GM23338 (cell line): ENCODE results near the gene DLGAP3. TPM values are rescaled to one million over a fixed set of nuclear protein-coding genes. Genes with fewer than 3 reads are reported as not detected.
"Not testable (repeated sequence)": the region's sequence is repeated elsewhere in the genome, so short reads cannot be mapped to it uniquely, and the experiment has no call there.

ENCODE experiments used
- ATAC-seq: fragments of 200-7000 bp; cut with Tn5 transposase; 3 replicates; pipeline ENCODE4 v1.9.1; 2020
- DNase-seq: peaks from one replicate; pipeline ENCODE4 v3.0.0-alpha.2; 2015; ENCODE audit warnings: low spot score
- H2AFZ ChIP-seq: fragments of 200-600 bp; sonication (generic); 2 replicates; pipeline ENCODE4 v1.8.0; 2016; ENCODE audit warnings: antibody characterized with exemption, mild to moderate bottlenecking, moderate library complexity
- H3F3A ChIP-seq: fragments of 200-600 bp; sonication (generic); replicated peaks from 2 replicates; pipeline ENCODE4 v1.8.0; 2017; ENCODE audit warnings: antibody characterized with exemption, mixed run types, low read depth
- H3K27ac ChIP-seq: fragments of 200-600 bp; sonication (generic); 2 replicates; pipeline ENCODE4 v1.6.1; 2016; ENCODE audit warnings: low read depth
- H3K27me3 ChIP-seq: fragments of 200-600 bp; sonication (generic); 2 replicates; pipeline ENCODE4 v1.8.0; 2016; ENCODE audit warnings: mild to moderate bottlenecking, mixed run types, moderate library complexity; ENCODE audit not compliant: insufficient read depth
- H3K36me3 ChIP-seq: fragments of 200-600 bp; sonication (generic); 2 replicates; pipeline ENCODE4 v1.8.0; 2016; ENCODE audit warnings: mild to moderate bottlenecking; ENCODE audit not compliant: insufficient read depth
- H3K4me1 ChIP-seq: fragments of 200-600 bp; sonication (generic); 2 replicates; pipeline ENCODE4 v1.8.0; 2016; ENCODE audit warnings: mild to moderate bottlenecking, moderate library complexity; ENCODE audit not compliant: insufficient read depth
- H3K4me2 ChIP-seq: fragments of 200-600 bp; sonication (generic); 2 replicates; pipeline ENCODE4 v1.7.1; 2017; ENCODE audit warnings: mixed run types
- H3K4me3 ChIP-seq: fragments of 200-600 bp; sonication (generic); 2 replicates; pipeline ENCODE4 v1.6.1; 2016; ENCODE audit warnings: mixed run types
- H3K79me2 ChIP-seq: fragments of 200-600 bp; sonication (generic); replicated peaks from 2 replicates; pipeline ENCODE4 v1.8.0; 2017; ENCODE audit warnings: mild to moderate bottlenecking; ENCODE audit not compliant: insufficient read depth
- H3K9me2 ChIP-seq: fragments of 200-600 bp; sonication (generic); 2 replicates; pipeline ENCODE4 v1.8.0; 2017; ENCODE audit not compliant: insufficient read depth
- H4K20me1 ChIP-seq: fragments of 200-600 bp; sonication (generic); replicated peaks from 2 replicates; pipeline ENCODE4 v1.8.0; 2017; ENCODE audit warnings: mild to moderate bottlenecking; ENCODE audit not compliant: insufficient read depth
- H3K27ac Mint-ChIP-seq: 2 replicates; pipeline ENCODE4 v1.8.0; 2020; ENCODE audit warnings: inconsistent platforms, mild to moderate bottlenecking, moderate library complexity, mixed read lengths
- H3K27me3 Mint-ChIP-seq: 3 replicates; pipeline ENCODE4 v1.8.0; 2022; ENCODE audit warnings: low read depth, mild to moderate bottlenecking, moderate library complexity, mixed read lengths, inconsistent platforms; ENCODE audit not compliant: insufficient read depth, poor library complexity
- H3K36me3 Mint-ChIP-seq: 3 replicates; pipeline ENCODE4 v1.8.0; 2021; ENCODE audit warnings: low read depth, mild to moderate bottlenecking, inconsistent platforms, moderate library complexity, mixed read lengths
- H3K4me1 Mint-ChIP-seq: 3 replicates; pipeline ENCODE4 v1.8.0; 2020; ENCODE audit warnings: mild to moderate bottlenecking, inconsistent platforms, mixed read lengths
- H3K4me3 Mint-ChIP-seq: 3 replicates; pipeline ENCODE4 v1.8.0; 2021; ENCODE audit warnings: moderate library complexity, mild to moderate bottlenecking, inconsistent platforms, mixed read lengths
- H3K9me3 Mint-ChIP-seq: 3 replicates; pipeline ENCODE4 v1.8.0; 2020; ENCODE audit warnings: moderate library complexity, mild to moderate bottlenecking, inconsistent platforms, mixed read lengths
- CREB1 ChIP-seq: fragments of 250-450 bp; sonication (Bioruptor Pico); IDR thresholded peaks from 2 replicates; pipeline ENCODE4 v1.5.0; 2020; ENCODE audit warnings: low read depth, mild to moderate bottlenecking, moderate library complexity
- ETS1 ChIP-seq: IDR thresholded peaks from 2 replicates; pipeline ENCODE4 v1.6.1; 2016; ENCODE audit warnings: antibody characterized with exemption
- EZH2 ChIP-seq: fragments of 200-600 bp; sonication (generic); IDR thresholded peaks from one replicate; pipeline ENCODE4 v1.8.0; 2017; ENCODE audit warnings: antibody characterized with exemption, mild to moderate bottlenecking, low read depth; ENCODE audit not compliant: unreplicated experiment
- NANOG ChIP-seq: IDR thresholded peaks from 2 replicates; pipeline ENCODE4 v1.6.1; 2016; ENCODE audit warnings: antibody characterized with exemption, borderline replicate concordance
- POLR2AphosphoS5 ChIP-seq: IDR thresholded peaks from 2 replicates; pipeline ENCODE4 v1.6.1; 2016; ENCODE audit warnings: antibody characterized with exemption, low read depth
- REST ChIP-seq: IDR thresholded peaks from one replicate; pipeline ENCODE4 v1.6.1; 2018; ENCODE audit warnings: antibody characterized with exemption; ENCODE audit not compliant: unreplicated experiment
- STAT1 ChIP-seq: IDR thresholded peaks from one replicate; pipeline ENCODE4 v1.6.1; 2016; ENCODE audit warnings: antibody characterized with exemption; ENCODE audit not compliant: unreplicated experiment
- ZNF114 ChIP-seq: fragments of 250-450 bp; sonication (Bioruptor Pico); IDR thresholded peaks from 2 replicates; pipeline ENCODE4 v1.5.0; 2020; ENCODE audit warnings: mild to moderate bottlenecking, moderate library complexity
- ZNF331 ChIP-seq: fragments of 250-450 bp; sonication (Bioruptor Pico); IDR thresholded peaks from 2 replicates; pipeline ENCODE4 v1.5.0; 2020; ENCODE audit warnings: low read depth, mild to moderate bottlenecking, moderate library complexity
- polyA plus RNA-seq: library from polyadenylated mRNA; unstranded; fragments of >200 nt; fragmentation: Nextera tagmentation; extraction: Ambion mirVana; gene quantifications from 2 replicates; pipeline ENCODE4 v1.2.1, GENCODE V29; 2016
- total RNA-seq: library from RNA; depleted of rRNA; stranded (reverse); fragments of >200 nt; shearing (Covaris generic); gene quantifications from 2 replicates; pipeline ENCODE4 v1.2.3, GENCODE V29; 2014

The DLGAP3 gene
- total and polyA plus RNA-seq, 2 experiments from 2014 or later: 7.1 to 13.7 TPM

DNA sequence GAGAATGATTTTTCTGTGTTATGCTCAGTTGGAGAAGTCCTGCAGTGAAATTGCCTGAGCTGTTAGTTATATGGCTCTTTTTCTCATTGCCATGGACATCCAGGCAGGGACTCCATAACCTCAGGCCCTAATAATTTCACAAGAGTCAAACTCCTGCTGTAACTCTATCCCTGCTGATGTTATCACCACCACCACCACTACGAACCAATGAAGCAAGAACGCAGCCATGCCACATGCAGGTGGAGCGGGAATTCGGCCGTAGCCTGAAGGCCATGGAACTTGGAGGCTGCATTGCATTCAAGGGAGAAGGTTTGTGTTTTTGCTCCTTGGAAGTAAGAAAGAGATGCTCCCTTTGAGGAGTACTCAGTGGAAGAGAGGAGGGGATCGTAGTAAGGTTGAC, 16.8 kb upstream of the DLGAP3 start (continued):
- TF ChIP-seq REST (no peak), EZH2 (no peak), CREB1 (CRISPR knock-in tag) (no peak), STAT1 (no peak), NANOG (no peak), ETS1 (no peak)

DNA sequence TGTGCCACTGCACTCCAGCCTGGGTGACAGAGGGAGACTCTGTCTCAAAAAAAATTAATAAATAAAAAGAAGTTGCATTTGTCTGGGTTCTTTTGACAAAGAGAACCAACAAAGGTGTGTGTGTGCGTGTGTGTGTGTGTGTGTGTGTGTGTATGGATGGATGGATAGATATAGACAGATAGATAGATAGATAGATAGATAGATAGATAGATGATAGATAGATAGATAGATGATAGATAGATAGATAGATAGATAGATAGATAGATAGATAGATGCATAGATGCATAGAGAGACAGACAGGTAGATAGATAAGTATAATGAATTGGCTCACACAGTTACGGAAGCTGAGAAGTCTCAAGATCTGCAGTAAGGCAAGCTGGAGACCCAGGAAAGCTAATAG, 12.3 kb upstream of the DLGAP3 start:
- DNase-seq, H3K4me3 ChIP-seq, H3K36me3 Mint-ChIP-seq, H3K4me3 Mint-ChIP-seq, H3K4me1 ChIP-seq, H3K27ac ChIP-seq, H3K9me3 Mint-ChIP-seq, H3F3A ChIP-seq, H3K79me2 ChIP-seq, H3K4me1 Mint-ChIP-seq, H3K9me2 ChIP-seq, H3K27ac Mint-ChIP-seq, H3K27me3 ChIP-seq, H3K27me3 Mint-ChIP-seq, H4K20me1 ChIP-seq, H3K36me3 ChIP-seq, ATAC-seq, H2AFZ ChIP-seq, H3K4me2 ChIP-seq: not testable (repeated sequence)

- no peaks in the 10 kb centered on the region for H3K9me2 ChIP-seq
- H2AFZ ChIP-seq: peak overlapping the region; percentile 94
- no peaks in the 10 kb centered on the region for H3K36me3 ChIP-seq
- no peaks in the 10 kb centered on the region; the same call in 2 of the 3 replicates for H3K36me3 Mint-ChIP-seq
- DNase-seq (no peak), ATAC-seq (no peak)
- no peak overlapping the region for H3K27ac ChIP-seq
- peaks cover 28% of the 10 kb centered on the region for H3K4me1 ChIP-seq
- H3F3A ChIP-seq: 0 out of 2 replicates have a peak, but pooled peaks cover 3% of the 10 kb centered on the region
- H3K4me1 Mint-ChIP-seq: peaks cover 32% of the 10 kb centered on the region
- no peaks in the 10 kb centered on the region; the same call in 2 of the 3 replicates for H3K9me3 Mint-ChIP-seq
- peak overlapping the region; percentile 72 for H3K4me3 Mint-ChIP-seq
- peaks cover 43% of the 10 kb centered on the region for H3K27me3 ChIP-seq
- no peak overlapping the region for H3K27ac Mint-ChIP-seq
- H3K4me3 ChIP-seq: peak overlapping the region; percentile 83
- no peak for TF ChIP-seq ZNF331 (CRISPR knock-in tag)
- TF ChIP-seq POLR2AphosphoS5: no peak
- no peak for TF ChIP-seq ZNF114 (CRISPR knock-in tag)
- no peak for TF ChIP-seq CREB1 (CRISPR knock-in tag)
- peaks cover 4% of the 10 kb centered on the region; the same call in 1 of the 2 replicates for H4K20me1 ChIP-seq
- H3K4me2 ChIP-seq: peak overlapping the region; percentile 92
- H3K79me2 ChIP-seq: no peaks in the 10 kb centered on the region
- H3K27me3 Mint-ChIP-seq: peaks cover 25% of the 10 kb centered on the region
Observed at GRCh38 chr1:34930702-34931071, 1.2 kb upstream of the DLGAP3 start.
